ENCODE results near the gene POLR1A. TPM values are rescaled to one million over a fixed set of nuclear protein-coding genes. Genes with fewer than 3 reads are reported as not detected.

Gene POLR1A
- total and polyA plus RNA-seq, 2 donors (not counting 1 experiment from before 2014, with no cell fraction given), result 3.4 to 36.8 TPM

DNA sequence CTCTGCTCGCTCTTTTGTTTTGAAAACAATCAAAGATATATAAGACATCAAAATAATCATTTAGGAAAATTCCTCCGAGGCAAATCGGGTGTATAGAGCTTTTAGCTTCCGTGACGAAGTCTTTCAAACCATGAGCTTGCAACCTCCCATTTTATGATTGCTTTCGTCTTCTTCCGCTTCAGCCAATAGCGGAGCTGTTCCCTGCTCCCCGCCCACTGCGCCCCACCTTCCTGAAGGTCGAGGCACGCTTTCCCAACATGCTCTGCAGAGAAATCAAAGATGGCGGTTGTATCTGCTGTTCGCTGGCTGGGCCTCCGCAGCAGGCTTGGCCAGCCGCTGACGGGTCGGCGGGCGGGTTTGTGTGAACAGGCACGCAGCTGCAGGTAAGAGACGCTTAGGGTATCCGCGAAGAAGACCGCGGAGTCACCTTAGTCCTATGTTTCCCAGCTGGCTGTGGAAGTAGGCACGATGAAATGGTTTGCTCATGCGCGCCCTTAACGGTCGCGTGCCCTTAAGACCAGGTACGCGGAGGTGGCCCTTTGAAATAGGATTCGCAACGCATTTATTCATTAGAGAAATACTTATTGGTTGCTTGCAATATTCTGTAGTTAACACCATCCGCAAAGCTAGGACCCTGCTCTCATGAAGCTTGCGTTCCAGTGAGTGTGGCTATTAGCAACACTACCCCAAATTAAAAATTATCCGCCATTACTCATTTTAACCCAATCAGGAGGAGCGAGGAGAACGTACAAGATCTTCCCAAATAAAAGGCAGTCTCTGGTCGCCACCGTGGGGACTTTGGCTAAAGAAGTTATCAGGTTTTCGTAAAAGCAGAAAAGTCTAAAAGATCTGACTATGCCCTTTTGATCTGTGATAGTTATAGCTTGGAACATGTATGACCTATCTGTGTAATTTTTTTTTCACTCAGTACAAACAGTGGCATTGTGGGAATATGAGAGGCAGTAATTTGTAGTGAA is 571 bp upstream of the POLR1A start, which contains the start of gene PTCD3:
Gene PTCD3, plus strand, starts transcription at position 267 of the 977 bp plus-strand sequence. Its CDS starts 13 bp downstream, at position 280.
- Mint-ChIP-seq H3K27ac (peak within 1 kb of the TSS; percentile 95), H3K9me3 (ENCODE audit: insufficient read depth) (no peaks in the 10 kb centered on the region), H3K4me3 (peak within 1 kb of the TSS; percentile 93), H3K27me3 (no peaks in the 10 kb centered on the region), H3K4me1 (peaks cover 52% of the 10 kb centered on the region)
- peak; percentile 88 for ATAC-seq (ENCODE audit: low read depth)
- Histone ChIP-seq H3K36me3 (replicated peaks in 1 of 2; ENCODE audit: control extremely low read depth in 1 of 2, control insufficient read depth in 1 of 2, extremely low read depth in 1 of 2, insufficient read depth in 2 of 2, low read length in 1 of 2) (peaks cover 3 to 22% of the 10 kb centered on the region in 2 experiments), H3K4me1 (ENCODE audit: control insufficient read depth in 2 of 2, insufficient read depth in 2 of 2, low read length in 2 of 2) (peaks cover 16 to 22% of the 10 kb centered on the region in 2 donors), H4K20me1 (ENCODE audit: control insufficient read depth, insufficient read depth, low read length, poor library complexity, severe bottlenecking) (peaks cover 27% of the 10 kb centered on the region), H3K79me2 (ENCODE audit: control insufficient read depth, insufficient read depth, low read length) (peaks cover 92% of the 10 kb centered on the region), H3K9ac (ENCODE audit: low read length) (peak within 1 kb of the TSS; percentile 84), H3K4me2 (replicated peaks; ENCODE audit: low read depth, low read length, poor library complexity, severe bottlenecking) (peak within 1 kb of the TSS; percentile 84), H3K9me3 (ENCODE audit: control extremely low read depth in 1 of 3, control insufficient read depth in 2 of 3, insufficient read depth in 1 of 3, low read length in 2 of 3) (no peaks in the 10 kb centered on the region), H3K4me3 (ENCODE audit: control extremely low read depth in 1 of 5, extremely low read depth in 1 of 5, insufficient read depth in 1 of 5, low read depth in 2 of 5, low read length in 4 of 5) (peak within 1 kb of the TSS; percentile 88 to 96 (median 89)), H3K27ac (ENCODE audit: low read length in 2 of 2) (peak within 1 kb of the TSS; percentile 74 to 92), H3K27me3 (replicated peaks in 1 of 4; ENCODE audit: control extremely low read depth in 1 of 4, control insufficient read depth in 3 of 4, insufficient read depth in 4 of 4, low read length in 3 of 4) (no peaks in the 10 kb centered on the region), H2AFZ (ENCODE audit: insufficient read depth, low read depth, low read length, poor library complexity, severe bottlenecking) (peak within 1 kb of the TSS; percentile 86)
- under 1% methylated on average over 27 of the region's 44 CpGs for WGBS (ENCODE audit: insufficient coverage)
- TF ChIP-seq EZH2 (IDR thresholded peaks at IDR 0.05; ENCODE audit: borderline replicate concordance, insufficient read depth, low read depth, low read length, poor library complexity, severe bottlenecking) (no peak), CTCF (IDR thresholded peaks at IDR 0.05) (no peak)
- peak; percentile 95 for DNase-seq
- ChIA-PET CTCF (interaction anchor here (0.6 to 2.1 kb wide), 8 partner anchors 10 to 335 kb away, joined by 3 to 15 read pairs (median 4); partner anchors contain the start of gene KDM3A), POLR2A (interaction anchor here (0.6 to 1.7 kb wide), 8 partner anchors 68 to 491 kb away, joined by 3 to 9 read pairs (median 4); partner anchors contain the start of genes IMMT, KDM3A and USP39)
- intact Hi-C loops (cut with micrococcal nuclease), result loop anchor here (1.0 to 10.0 kb wide), 7 partner anchors 26 to 491 kb away; partner anchors contain the start of genes C2orf68, IMMT and USP39
